Coronary artery (tissue), 2 donors: ENCODE measurements around the gene LPAR5.

ENCODE experiments used
- DNase-seq: peaks from one replicate; pipeline ENCODE4 v3.0.0-alpha.2; 2017; ENCODE audit warnings: low spot score
- H3K27ac ChIP-seq, 2 donors: fragments of 200-600 bp; sonication (generic); one replicate each; pipeline ENCODE4 v1.5.1; 2016 to 2019
- H3K4me3 ChIP-seq: fragments of 200-600 bp; sonication (generic); 2 replicates; pipeline ENCODE4 v1.5.1; 2016; ENCODE audit warnings: mild to moderate bottlenecking, moderate library complexity
- CTCF ChIP-seq: fragments of 200-600 bp; sonication (generic); IDR thresholded peaks from one replicate; pipeline ENCODE4 v1.5.1; 2019; ENCODE audit warnings: antibody characterized with exemption

Gene LPAR5

GRCh38 chr12:6627616-6628015 lies 8.1 kb downstream of the LPAR5 start:
- Histone ChIP-seq H3K27ac (no peak overlapping the region), H3K4me3 (no peak overlapping the region)
- no peak for TF ChIP-seq CTCF
- no peak for DNase-seq

GRCh38 chr12:6626654-6627283 lies 9.0 kb downstream of the LPAR5 start:
- no peak overlapping the region for H3K27ac ChIP-seq
- no peak overlapping the region for H3K4me3 ChIP-seq
- no peak for TF ChIP-seq CTCF

GRCh38 chr12:6620885-6621274 lies 14.9 kb downstream of the LPAR5 start:
- TF ChIP-seq CTCF: no peak

More at GRCh38 chr12:6626654-6627283, 9.0 kb downstream of the LPAR5 start:
- DNase-seq: no peak

GRCh38 chr12:6620137-6620884 lies 15.4 kb downstream of the LPAR5 start:
- Histone ChIP-seq H3K27ac (no peak overlapping the region), H3K4me3 (peak overlapping the region; percentile 61)
- no peak for DNase-seq
- TF ChIP-seq CTCF: no peak

More at GRCh38 chr12:6620885-6621274, 14.9 kb downstream of the LPAR5 start:
- no peak overlapping the region for H3K27ac ChIP-seq
- H3K4me3 ChIP-seq: peak overlapping the region; percentile 61
- no peak for DNase-seq

GRCh38 chr12:6618483-6619225 lies 17.1 kb downstream of the LPAR5 start:
- H3K27ac ChIP-seq: no peak overlapping the region
- H3K4me3 ChIP-seq: no peak overlapping the region
- DNase-seq: no peak
- TF ChIP-seq CTCF: no peak

GRCh38 chr12:6615802-6616201 lies 20.0 kb downstream of the LPAR5 start:
- peak overlapping the region in 1 of 2 donors; percentile 51 for H3K27ac ChIP-seq
- no peak overlapping the region for H3K4me3 ChIP-seq
- no peak for TF ChIP-seq CTCF

More at GRCh38 chr12:6615802-6616201, 20.0 kb downstream of the LPAR5 start:
- no peak for DNase-seq
